H1 (cell line): ENCODE results near the gene ETNPPL. TPM values are rescaled to one million over a fixed set of nuclear protein-coding genes. Genes with fewer than 3 reads are reported as not detected.

Experiments used
- CTCF ChIA-PET: fragments of 300-600 bp; sonication (Branson Sonifier 250); formaldehyde crosslinking; loops from one replicate; lab custom pipeline; 2021; ENCODE audit not compliant: partially characterized antibody; lab: Charles Lee
- POLR2A ChIA-PET: fragments of 300-600 bp; sonication (Branson Sonifier 250); formaldehyde crosslinking; loops from one replicate; lab custom pipeline; 2021; ENCODE audit warnings: inconsistent platforms; ENCODE audit not compliant: partially characterized antibody; lab: Charles Lee
- DNase-seq, 2 experiments: peaks; one replicate each; pipeline versions ENCODE4 v3.0.0 to v3.0.0-alpha.2; 2010 to 2022; ENCODE audit warnings: low spot score in 2 of 2, low read depth in 1 of 2, mixed read lengths in 1 of 2
- FAIRE-seq: peaks from 2 replicates; lab custom pipeline; 2011; peaks lifted over from hg19 to GRCh38; lab: Jason Lieb, UNC
- H2AFZ ChIP-seq: 2 replicates; pipeline ENCODE4 v1.8.1; 2012; ENCODE audit warnings: low read length, inconsistent platforms
- H2AK5ac ChIP-seq: 2 replicates; pipeline ENCODE4 v1.6.1; 2013; ENCODE audit warnings: low read depth, low read length
- H2BK120ac ChIP-seq: replicated peaks from 2 replicates; pipeline ENCODE3; 2013; ENCODE audit warnings: low read depth, low read length, inconsistent platforms
- H2BK12ac ChIP-seq: 2 replicates; pipeline ENCODE4 v1.6.1; 2013; ENCODE audit warnings: low read depth, low read length
- H2BK15ac ChIP-seq: 2 replicates; pipeline ENCODE4 v1.6.1; 2013; ENCODE audit warnings: low read length
- H2BK20ac ChIP-seq: 2 replicates; pipeline ENCODE4 v1.6.1; 2013; ENCODE audit warnings: low read length
- H2BK5ac ChIP-seq: 2 replicates; pipeline ENCODE4 v1.6.1; 2013; ENCODE audit warnings: low read depth, low read length
- H3K14ac ChIP-seq: 2 replicates; pipeline ENCODE4 v1.6.1; 2013; ENCODE audit warnings: inconsistent platforms; ENCODE audit not compliant: insufficient read length
- H3K18ac ChIP-seq: 2 replicates; pipeline ENCODE4 v1.6.1; 2013; ENCODE audit warnings: low read length; ENCODE audit errors: extremely low read depth
- H3K23ac ChIP-seq: 2 replicates; pipeline ENCODE4 v1.6.1; 2013; ENCODE audit warnings: inconsistent platforms; ENCODE audit not compliant: insufficient read length
- H3K23me2 ChIP-seq: 2 replicates; pipeline ENCODE4 v1.6.1; 2013; ENCODE audit warnings: low read depth, low read length
- H3K27ac ChIP-seq: 2 replicates; pipeline ENCODE4 v1.6.1; 2011; ENCODE audit warnings: low read depth, low read length, inconsistent platforms
- H3K27me3 ChIP-seq, 4 experiments: replicated peaks in 1 of 4; 1 replicate in 1 of 4; 2 replicates in 3 of 4; pipeline versions ENCODE4 v1.6.1 to v1.8.1; 2011 to 2013; ENCODE audit warnings: low read length in 3 of 4, mild to moderate bottlenecking in 3 of 4, inconsistent platforms in 2 of 4, mixed read lengths in 2 of 4, moderate library complexity in 1 of 4; ENCODE audit not compliant: control insufficient read depth in 3 of 4, insufficient read depth in 3 of 4; ENCODE audit errors: extremely low read depth in 1 of 4
- H3K36me3 ChIP-seq, 4 experiments: 2 replicates each; pipeline versions ENCODE4 v1.6.1 to v1.8.1; 2011 to 2013; ENCODE audit warnings: mild to moderate bottlenecking in 4 of 4, low read length in 3 of 4, moderate library complexity in 2 of 4, control low read depth in 1 of 4, inconsistent platforms in 1 of 4; ENCODE audit not compliant: insufficient read depth in 4 of 4, control insufficient read depth in 2 of 4
- H3K4ac ChIP-seq: replicated peaks from 2 replicates; pipeline ENCODE3; 2013; ENCODE audit warnings: low read length, low read depth, mixed read lengths, inconsistent platforms; ENCODE audit not compliant: insufficient read length
- H3K4me1 ChIP-seq, 4 experiments: replicated peaks in 1 of 4; 1 replicate in 1 of 4; 2 replicates in 3 of 4; pipeline versions ENCODE4 v1.6.1 to v1.8.1; 2011 to 2013; ENCODE audit warnings: low read length in 3 of 4, inconsistent platforms in 2 of 4, mixed read lengths in 1 of 4; ENCODE audit not compliant: insufficient read depth in 4 of 4, control insufficient read depth in 3 of 4
- H3K4me2 ChIP-seq, 2 experiments: 2 replicates each; pipeline versions ENCODE4 v1.6.1 to v1.8.1; 2011 to 2013; ENCODE audit warnings: low read depth in 2 of 2, low read length in 2 of 2, control low read depth in 1 of 2, inconsistent platforms in 1 of 2, mild to moderate bottlenecking in 1 of 2; ENCODE audit not compliant: insufficient read depth in 1 of 2
- H3K4me3 ChIP-seq, 4 experiments: fragments of 200-600, 300-600 bp in 1 of 4; sonication (generic), shearing (Covaris generic), sonication (Bioruptor Twin) in 1 of 4; 2 replicates each; pipeline versions ENCODE4 v1.5.1 to v1.8.1; 2011 to 2016; ENCODE audit warnings: low read length in 4 of 4, low read depth in 3 of 4, control low read depth in 2 of 4, inconsistent platforms in 2 of 4, mild to moderate bottlenecking in 2 of 4, mixed read lengths in 1 of 4, moderate library complexity in 1 of 4; ENCODE audit not compliant: insufficient read depth in 2 of 4; ENCODE audit errors: extremely low read depth in 1 of 4
- H3K56ac ChIP-seq: replicated peaks from 2 replicates; pipeline ENCODE3; 2013; ENCODE audit warnings: low read depth, mild to moderate bottlenecking, mixed read lengths, low read length, inconsistent platforms; ENCODE audit not compliant: insufficient read length
- H3K79me1 ChIP-seq: 2 replicates; pipeline ENCODE4 v1.6.1; 2013; ENCODE audit warnings: low read depth, low read length, control low read depth
- H3K79me2 ChIP-seq, 2 experiments: 2 replicates each; pipeline versions ENCODE4 v1.6.1 to v1.8.1; 2012 to 2013; ENCODE audit warnings: low read length in 2 of 2, mild to moderate bottlenecking in 2 of 2, inconsistent platforms in 1 of 2; ENCODE audit not compliant: insufficient read depth in 2 of 2, control insufficient read depth in 1 of 2
- H3K9ac ChIP-seq, 4 experiments: replicated peaks in 1 of 4; 1 replicate in 1 of 4; 2 replicates in 3 of 4; pipeline versions ENCODE4 v1.6.1 to v1.8.1; 2011 to 2013; ENCODE audit warnings: low read depth in 3 of 4, low read length in 3 of 4, control low read depth in 2 of 4, mild to moderate bottlenecking in 2 of 4, moderate library complexity in 2 of 4, inconsistent platforms in 1 of 4; ENCODE audit errors: extremely low read depth in 1 of 4
- H3K9me3 ChIP-seq, 2 experiments: 2 replicates each; pipeline versions ENCODE4 v1.6.1 to v1.8.1; 2012 to 2013; ENCODE audit warnings: mild to moderate bottlenecking in 2 of 2, moderate library complexity in 2 of 2, control low read depth in 1 of 2, inconsistent platforms in 1 of 2, low read depth in 1 of 2, low read length in 1 of 2, mixed read lengths in 1 of 2; ENCODE audit not compliant: insufficient read depth in 2 of 2
- H4K20me1 ChIP-seq, 2 experiments: replicated peaks in 1 of 2; 2 replicates each; pipeline versions ENCODE3 to v1.8.1; 2011 to 2013; ENCODE audit warnings: inconsistent platforms in 2 of 2, low read length in 2 of 2, mild to moderate bottlenecking in 1 of 2; ENCODE audit not compliant: insufficient read depth in 2 of 2, control insufficient read depth in 1 of 2
- H4K5ac ChIP-seq: 2 replicates; pipeline ENCODE4 v1.6.1; 2013; ENCODE audit warnings: low read length, low read depth, mixed read lengths, inconsistent platforms; ENCODE audit not compliant: insufficient read length
- H4K8ac ChIP-seq: 2 replicates; pipeline ENCODE4 v1.8.0; 2013; ENCODE audit warnings: mild to moderate bottlenecking, moderate library complexity, low read length, inconsistent platforms; ENCODE audit not compliant: insufficient read depth; ENCODE audit errors: extremely low read depth
- H4K91ac ChIP-seq: replicated peaks from 2 replicates; pipeline ENCODE3; 2013; ENCODE audit warnings: low read length, mixed read lengths, inconsistent platforms; ENCODE audit not compliant: insufficient read length
- BRCA1 ChIP-seq: IDR thresholded peaks from 2 replicates; pipeline ENCODE4 v1.6.1; 2012; ENCODE audit warnings: low read depth, low read length, improper control_type of control experiment
- CTCF ChIP-seq, 3 experiments: IDR thresholded peaks; 1 replicate in 2 of 3; 2 replicates in 1 of 3; pipeline versions ENCODE4 v1.5.1 to v1.6.1; 2011; ENCODE audit warnings: low read length in 3 of 3, mild to moderate bottlenecking in 3 of 3, inconsistent platforms in 2 of 3, low read depth in 1 of 3, moderate library complexity in 1 of 3; ENCODE audit not compliant: insufficient read depth in 1 of 3; ENCODE audit errors: control extremely low read depth in 1 of 3
- EP300 ChIP-seq, 2 experiments: IDR thresholded peaks; 1 replicate in 1 of 2; 2 replicates in 1 of 2; pipeline ENCODE4 v1.6.1; 2011 to 2012; ENCODE audit warnings: low read depth in 2 of 2, low read length in 2 of 2, mild to moderate bottlenecking in 2 of 2, borderline replicate concordance in 1 of 2, inconsistent platforms in 1 of 2, moderate library complexity in 1 of 2
- GTF2F1 ChIP-seq: IDR thresholded peaks from 2 replicates; pipeline ENCODE4 v1.6.1; 2012; ENCODE audit warnings: low read depth, low read length, improper control_type of control experiment, borderline replicate concordance
- KDM1A ChIP-seq: fragments of 200-600, 300-600 bp; sonication (generic); IDR thresholded peaks from 2 replicates; pipeline ENCODE4 v1.7.1; 2016; ENCODE audit warnings: mild to moderate bottlenecking, low read length, borderline replicate concordance
- MAX ChIP-seq: IDR thresholded peaks from 2 replicates; pipeline ENCODE4 v1.6.1; 2012; ENCODE audit warnings: inconsistent platforms
- PHF8 ChIP-seq: fragments of 200-600 bp; sonication (generic); conservative IDR thresholded peaks from 2 replicates; pipeline ENCODE4 v1.7.1; 2012; ENCODE audit warnings: low read depth, mild to moderate bottlenecking, inconsistent platforms, low read length, moderate library complexity
- RXRA ChIP-seq: IDR thresholded peaks from 2 replicates; pipeline ENCODE4 v1.6.1; 2011; ENCODE audit warnings: low read depth, mild to moderate bottlenecking, low read length, moderate library complexity; ENCODE audit not compliant: insufficient read depth
- SIRT6 ChIP-seq: IDR thresholded peaks from one replicate; pipeline ENCODE4 v1.7.1; 2012; ENCODE audit warnings: low read length, inconsistent platforms
- SIX5 ChIP-seq: IDR thresholded peaks from 2 replicates; pipeline ENCODE4 v1.6.1; 2011; ENCODE audit warnings: mild to moderate bottlenecking, low read depth, low read length
- SUZ12 ChIP-seq: fragments of 200-600 bp; sonication (generic); IDR thresholded peaks from 2 replicates; pipeline ENCODE4 v1.6.1; 2012; ENCODE audit warnings: mild to moderate bottlenecking, inconsistent platforms, low read length, moderate library complexity, mixed read lengths
- TEAD4 ChIP-seq: IDR thresholded peaks from 2 replicates; pipeline ENCODE4 v1.6.1; 2012; ENCODE audit warnings: low read depth, low read length, inconsistent platforms, mixed read lengths
- WGBS, 2 experiments: shearing (Covaris generic) in 1 of 2; methylation state at CpG; one replicate each; pipeline versions ENCODE4 v1.1.6 to v1.1.7; 2013 to 2015; ENCODE audit warnings: low lambda C conversion rate in 2 of 2, mixed read lengths in 2 of 2, inconsistent platforms in 1 of 2, low coverage in 1 of 2, missing lambda C conversion rate in 1 of 2; ENCODE audit not compliant: insufficient replicate concordance in 2 of 2, insufficient coverage in 1 of 2, insufficient read length in 1 of 2; ENCODE audit errors: extremely low coverage in 1 of 2, missing lambda C conversion rate in 1 of 2; 5-methylcytosine and 5-hydroxymethylcytosine counted together
- polyA plus RNA-seq, 7 experiments: library from polyadenylated mRNA; depleted of rRNA in 3 of 7; stranded (reverse) in 5 of 7; unstranded in 2 of 7; fragments of >200 nt in 5 of 7; fragments of 200-250 nt in 2 of 7; gene quantifications; 1 replicate in 5 of 7; 2 replicates in 1 of 7; 4 replicates in 1 of 7; pipeline versions ENCODE4 v1.2.1 to v1.2.3, GENCODE V29; 2011 to 2013; ENCODE audit warnings: missing spikeins in 2 of 7, mixed read lengths in 2 of 7
- total RNA-seq: library from RNA; stranded (reverse); fragmentation: NEBNext Ultra II Directional; extraction: Animal tissue kit (Norgen Biotek cat#: 25700); gene quantifications from 2 replicates; pipeline ENCODE4 v1.2.1, GENCODE V29; 2021

ETNPPL gene
- total and polyA plus RNA-seq, 2 of the 8 experiments (the other 6 are each of a cell fraction or from before 2014, with no cell fraction given), result 0.80 to 2.5 TPM

DNA sequence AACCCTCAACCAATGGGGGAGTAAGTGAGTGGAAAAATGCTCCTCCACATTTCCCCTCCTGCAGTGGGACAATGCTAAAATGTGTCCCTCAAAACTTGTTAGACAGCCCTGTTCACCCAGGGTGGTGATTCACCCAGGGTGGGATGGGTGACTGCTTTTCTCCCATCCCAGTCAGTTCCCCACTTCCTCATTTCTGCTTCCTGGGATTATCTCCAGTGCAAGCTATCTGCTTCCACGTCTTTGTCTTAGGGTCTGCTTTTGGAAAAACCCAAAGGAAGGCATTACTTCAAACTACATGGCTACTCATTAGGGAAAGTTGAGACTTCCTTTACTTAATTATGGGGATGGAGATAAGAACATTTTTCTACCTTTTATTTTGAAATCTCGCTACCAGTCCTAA lies 45.5 kb downstream of the ETNPPL start:
- Histone ChIP-seq H4K5ac (no peak overlapping the region), H3K23ac (no peak overlapping the region), H3K79me1 (no peaks in the 10 kb centered on the region), H2BK120ac (no peak overlapping the region), H3K4me2 (no peak overlapping the region), H3K14ac (no peak overlapping the region), H2BK20ac (no peak overlapping the region), H4K20me1 (no peaks in the 10 kb centered on the region), H3K36me3 (no peaks in the 10 kb centered on the region), H3K9me3 (peaks cover 0 to 6% of the 10 kb centered on the region in 2 experiments; a peak in 1 of 4 replicates), H4K8ac (no peak overlapping the region), H2AFZ (no peak overlapping the region), H3K9ac (no peak overlapping the region), H3K79me2 (no peaks in the 10 kb centered on the region), H3K27me3 (no peaks in the 10 kb centered on the region), H3K56ac (no peak overlapping the region), H4K91ac (no peak overlapping the region), H2AK5ac (no peak overlapping the region), H2BK15ac (no peak overlapping the region), H3K23me2 (no peaks in the 10 kb centered on the region), H3K4me1 (peaks cover 0 to 9% (median 2%) of the 10 kb centered on the region in 4 experiments; a peak in 2 of 7 replicates), H3K18ac (no peak overlapping the region), H2BK5ac (no peak overlapping the region), H3K4me3 (no peak overlapping the region), H3K27ac (no peak overlapping the region), H2BK12ac (no peak overlapping the region), H3K4ac (no peak overlapping the region)
- DNase-seq (no peak), FAIRE-seq (no peak)
- 85% methylated on average over 2 of the region's 2 CpGs; no CpG with 5 or more reads in 1 of the 2 experiments for WGBS, 2 experiments
- POLR2A ChIA-PET, result interaction anchor here (1.3 kb wide), 1 partner anchor 16 kb away, joined by 3 read pairs; no protein-coding TSS in a partner anchor
- CTCF ChIA-PET, result no interaction called here
- no peak for TF ChIP-seq SUZ12
- no peak for TF ChIP-seq CTCF (IDR thresholded peaks at IDR 0.05; ENCODE audit: control extremely low read depth in 1 of 3, insufficient read depth in 1 of 3, low read depth in 1 of 3, low read length in 3 of 3)
- no peak for TF ChIP-seq RXRA
- TF ChIP-seq TEAD4, result no peak
- TF ChIP-seq MAX, result no peak
- TF ChIP-seq SIRT6, result no peak
- TF ChIP-seq EP300 (IDR thresholded peaks at IDR 0.05; ENCODE audit: borderline replicate concordance in 1 of 2, low read depth in 2 of 2, low read length in 2 of 2), result no peak
- TF ChIP-seq BRCA1, result no peak
- no peak for TF ChIP-seq PHF8
- no peak for TF ChIP-seq SIX5
- TF ChIP-seq GTF2F1, result no peak
- no peak for TF ChIP-seq KDM1A
